CD4-positive, alpha-beta T cell (primary cell): ENCODE results near the gene PRKG1. TPM values are rescaled to one million over a fixed set of nuclear protein-coding genes. Genes with fewer than 3 reads are reported as not detected.

Experiments
- ATAC-seq: fragments of 200-7000 bp; cut with Tn5 transposase; one replicate; pipeline ENCODE4 v1.10.0; 2022; ENCODE audit warnings: mild to moderate bottlenecking; ENCODE audit not compliant: poor library complexity
- CTCF ChIA-PET: fragments of 350-600 bp; sonication (Branson Sonifier 250); formaldehyde crosslinking; loops from one replicate; lab custom pipeline; 2021; ENCODE audit warnings: antibody characterized with exemption, inconsistent platforms; lab: Charles Lee
- POLR2A ChIA-PET: fragments of 350-600 bp; sonication (Branson Sonifier 250); formaldehyde crosslinking; loops from one replicate; lab custom pipeline; 2021; ENCODE audit warnings: antibody characterized with exemption, inconsistent platforms; lab: Charles Lee
- DNase-seq, 14 experiments: peaks; one replicate each; pipeline ENCODE4 v3.0.0-alpha.2; 2013 to 2020; ENCODE audit warnings: mixed read lengths in 2 of 14
- H3K27ac ChIP-seq, 2 donors: one replicate each; pipeline versions ENCODE4 v1.5.1 to v1.7.0; 2013; ENCODE audit warnings: low read length in 2 of 2, low read depth in 1 of 2, mild to moderate bottlenecking in 1 of 2
- H3K27me3 ChIP-seq, 2 experiments: 1 replicate in 1 of 2; 2 replicates in 1 of 2; pipeline versions ENCODE4 v1.6.1 to v1.7.0; 2013; ENCODE audit warnings: low read length in 2 of 2, control low read depth in 1 of 2, mild to moderate bottlenecking in 1 of 2, moderate library complexity in 1 of 2; ENCODE audit not compliant: insufficient read depth in 2 of 2, control insufficient read depth in 1 of 2
- H3K36me3 ChIP-seq: one replicate; pipeline ENCODE4 v1.6.1; 2013; ENCODE audit warnings: low read length, control low read depth; ENCODE audit not compliant: insufficient read depth
- H3K4me1 ChIP-seq: one replicate; pipeline ENCODE4 v1.6.1; 2013; ENCODE audit warnings: low read length, control low read depth; ENCODE audit not compliant: insufficient read depth
- H3K4me3 ChIP-seq: one replicate; pipeline ENCODE4 v1.5.1; 2013; ENCODE audit warnings: mild to moderate bottlenecking, low read length, moderate library complexity
- H3K9me3 ChIP-seq, 2 experiments: 1 replicate in 1 of 2; 2 replicates in 1 of 2; pipeline versions ENCODE4 v1.6.1 to v1.7.0; 2013; ENCODE audit warnings: low read length in 2 of 2, mild to moderate bottlenecking in 2 of 2, control low read depth in 1 of 2, moderate library complexity in 1 of 2; ENCODE audit not compliant: control insufficient read depth in 1 of 2, insufficient read depth in 1 of 2
- H3K27ac Mint-ChIP-seq: one replicate; pipeline ENCODE4 v1.8.0; 2020; ENCODE audit warnings: mixed read lengths
- H3K27me3 Mint-ChIP-seq: one replicate; pipeline ENCODE4 v1.8.0; 2021; ENCODE audit warnings: mixed read lengths
- H3K36me3 Mint-ChIP-seq: one replicate; pipeline ENCODE4 v1.8.0; 2021; ENCODE audit warnings: low read depth, mixed read lengths
- H3K4me1 Mint-ChIP-seq: one replicate; pipeline ENCODE4 v1.8.0; 2021; ENCODE audit warnings: low read depth, mixed read lengths
- H3K4me3 Mint-ChIP-seq: one replicate; pipeline ENCODE4 v1.8.0; 2020; ENCODE audit warnings: mild to moderate bottlenecking, mixed read lengths
- H3K9me3 Mint-ChIP-seq: one replicate; pipeline ENCODE4 v1.8.0; 2020; ENCODE audit warnings: mixed read lengths
- intact Hi-C, 2 experiments: fragments of 100-400 bp; cut with DNase I in 1 of 2; cut with micrococcal nuclease in 1 of 2; formaldehyde crosslinking; loops; one replicate each; pipeline versions ENCODE4 v1.15.1 to v1.9.0; 2023 to 2025; cut with DNase I, micrococcal nuclease
- total RNA-seq, 174 experiments: library from RNA in 2 of 174; stranded (reverse) in 2 of 174; gene quantifications; one replicate each; pipeline ENCODE4 v1.2.3 and lab custom pipeline; 2021 to 2026
- TF ChIP-seq, protein P1 (sequence below): fragments of 200-600 bp; IDR thresholded peaks from one replicate; pipeline ENCODE4 v1.8.0; 2022; ENCODE audit warnings: antibody characterized with exemption, mild to moderate bottlenecking

Gene PRKG1
- total RNA-seq, 2 experiments from 2014 or later: 0.31 TPM; not detected in 1

DNA sequence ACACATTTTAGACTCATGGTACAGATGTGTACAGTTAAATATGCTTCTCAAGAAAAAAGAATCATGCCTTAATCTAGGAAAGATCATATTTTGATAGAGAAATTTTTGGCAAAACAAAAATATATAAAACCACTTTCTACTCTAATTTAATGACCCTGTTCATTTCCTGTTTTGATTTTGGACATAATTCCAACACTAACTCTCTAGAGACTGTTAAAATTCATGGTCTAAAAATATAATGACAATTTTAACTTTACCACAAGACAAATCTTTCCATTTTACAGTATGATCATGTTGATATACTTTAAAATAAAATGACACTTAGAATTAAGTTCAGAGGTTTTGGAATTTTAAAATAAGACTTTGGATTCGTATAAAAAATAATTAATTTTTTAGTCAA, 45.2 kb downstream of the PRKG1 start:
- Mint-ChIP-seq H3K4me1 (no peaks in the 10 kb centered on the region), H3K27me3 (no peaks in the 10 kb centered on the region), H3K9me3 (peaks cover under 1% of the 10 kb centered on the region), H3K36me3 (no peaks in the 10 kb centered on the region), H3K27ac (no peak overlapping the region), H3K4me3 (no peak overlapping the region)
- TF ChIP-seq, protein P1, sequence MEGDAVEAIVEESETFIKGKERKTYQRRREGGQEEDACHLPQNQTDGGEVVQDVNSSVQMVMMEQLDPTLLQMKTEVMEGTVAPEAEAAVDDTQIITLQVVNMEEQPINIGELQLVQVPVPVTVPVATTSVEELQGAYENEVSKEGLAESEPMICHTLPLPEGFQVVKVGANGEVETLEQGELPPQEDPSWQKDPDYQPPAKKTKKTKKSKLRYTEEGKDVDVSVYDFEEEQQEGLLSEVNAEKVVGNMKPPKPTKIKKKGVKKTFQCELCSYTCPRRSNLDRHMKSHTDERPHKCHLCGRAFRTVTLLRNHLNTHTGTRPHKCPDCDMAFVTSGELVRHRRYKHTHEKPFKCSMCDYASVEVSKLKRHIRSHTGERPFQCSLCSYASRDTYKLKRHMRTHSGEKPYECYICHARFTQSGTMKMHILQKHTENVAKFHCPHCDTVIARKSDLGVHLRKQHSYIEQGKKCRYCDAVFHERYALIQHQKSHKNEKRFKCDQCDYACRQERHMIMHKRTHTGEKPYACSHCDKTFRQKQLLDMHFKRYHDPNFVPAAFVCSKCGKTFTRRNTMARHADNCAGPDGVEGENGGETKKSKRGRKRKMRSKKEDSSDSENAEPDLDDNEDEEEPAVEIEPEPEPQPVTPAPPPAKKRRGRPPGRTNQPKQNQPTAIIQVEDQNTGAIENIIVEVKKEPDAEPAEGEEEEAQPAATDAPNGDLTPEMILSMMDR: no peak
- peaks cover 0 to 5% of the 10 kb centered on the region in 2 experiments for H3K9me3 ChIP-seq
- DNase-seq (no peak), ATAC-seq (no peak)
- H3K4me3 ChIP-seq: no peak overlapping the region
- ChIA-PET POLR2A (no interaction called here), CTCF (no interaction called here)
- H3K4me1 ChIP-seq: no peaks in the 10 kb centered on the region
- H3K36me3 ChIP-seq: no peaks in the 10 kb centered on the region
- intact Hi-C loops: no loop called here
- no peak overlapping the region for H3K27ac ChIP-seq
- H3K27me3 ChIP-seq: no peaks in the 10 kb centered on the region

DNA sequence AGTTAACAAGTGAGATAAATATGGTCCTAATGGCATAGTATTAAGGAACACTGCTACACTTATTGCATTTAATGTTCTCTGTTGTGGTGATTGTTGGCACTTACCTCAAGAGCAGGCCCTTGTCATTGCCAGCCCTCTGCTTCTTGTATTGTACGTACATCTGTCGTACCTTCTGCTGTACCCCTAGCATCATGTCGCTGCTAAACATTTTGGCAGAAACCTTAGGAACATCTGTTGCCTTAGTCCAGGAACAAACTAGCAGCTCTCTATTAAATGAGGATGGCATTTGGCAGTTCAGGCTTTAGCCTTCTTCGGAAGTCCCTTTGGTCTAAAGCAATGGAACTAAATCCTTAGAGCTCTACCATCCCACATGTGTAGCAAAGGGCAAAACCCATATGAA, 47.6 kb downstream of the PRKG1 start:
- no peak overlapping the region for H3K27ac ChIP-seq
- ChIA-PET POLR2A (no interaction called here), CTCF (no interaction called here)
- TF ChIP-seq, protein P1: no peak
- no peaks in the 10 kb centered on the region for H3K36me3 ChIP-seq
- H3K4me3 ChIP-seq: no peak overlapping the region
- H3K36me3 Mint-ChIP-seq: no peaks in the 10 kb centered on the region
- no peaks in the 10 kb centered on the region for H3K27me3 ChIP-seq
- H3K4me1 Mint-ChIP-seq: no peaks in the 10 kb centered on the region
- ATAC-seq (no peak), DNase-seq (no peak)
- H3K9me3 ChIP-seq: peaks cover 0 to 5% of the 10 kb centered on the region in 2 experiments
- no peak overlapping the region for H3K27ac Mint-ChIP-seq
- no peaks in the 10 kb centered on the region for H3K27me3 Mint-ChIP-seq
- intact Hi-C loops: no loop called here
- no peaks in the 10 kb centered on the region for H3K4me1 ChIP-seq
- H3K4me3 Mint-ChIP-seq: no peak overlapping the region
- peaks cover 8% of the 10 kb centered on the region for H3K9me3 Mint-ChIP-seq

DNA sequence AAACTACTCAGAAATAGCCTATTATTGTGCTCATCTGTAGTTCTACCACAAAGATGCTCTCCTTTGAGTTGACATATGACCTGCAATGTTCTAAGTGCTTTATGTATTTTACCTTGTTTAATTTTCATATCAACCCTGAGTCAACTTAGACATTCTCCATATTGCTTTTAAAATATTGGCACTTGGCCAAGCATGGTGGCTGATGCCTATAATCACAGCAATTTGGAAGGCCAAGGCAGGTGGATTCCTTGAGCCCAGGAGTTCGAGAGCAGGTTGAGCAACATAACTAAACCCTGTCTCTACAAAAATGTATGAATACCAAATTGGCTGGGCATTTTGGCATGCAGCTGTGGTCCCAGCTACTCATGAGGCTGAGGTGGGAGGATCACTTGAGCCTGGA, 50.6 kb downstream of the PRKG1 start:
- H3K36me3 Mint-ChIP-seq: no peaks in the 10 kb centered on the region
- no peaks in the 10 kb centered on the region for H3K36me3 ChIP-seq

More for the DNA sequence above, 50.6 kb downstream of the PRKG1 start:
- no peaks in the 10 kb centered on the region for H3K4me1 ChIP-seq
- POLR2A ChIA-PET: no interaction called here
- no peak overlapping the region for H3K4me3 Mint-ChIP-seq
- DNase-seq (no peak), ATAC-seq (no peak)
- TF ChIP-seq, protein P1: no peak
- no peaks in the 10 kb centered on the region for H3K27me3 ChIP-seq
- no peak overlapping the region for H3K27ac ChIP-seq
- CTCF ChIA-PET: no interaction called here
- H3K4me3 ChIP-seq: no peak overlapping the region
- no peaks in the 10 kb centered on the region for H3K27me3 Mint-ChIP-seq
- H3K9me3 Mint-ChIP-seq: peaks cover 9% of the 10 kb centered on the region
- intact Hi-C loops: no loop called here
- no peak overlapping the region for H3K27ac Mint-ChIP-seq
- peaks cover 0 to 5% of the 10 kb centered on the region in 2 experiments for H3K9me3 ChIP-seq
- no peaks in the 10 kb centered on the region for H3K4me1 Mint-ChIP-seq
